A549 (cell line): ENCODE measurements around the gene NDUFAF5. TPM values are rescaled to one million over a fixed set of nuclear protein-coding genes. Genes with fewer than 3 reads are reported as not detected.

ENCODE experiments used
- ATAC-seq, 2 experiments: fragments of 200-7000 bp in 1 of 2; fragments of >200 bp in 1 of 2; cut with Nextera tagmentation in 1 of 2; cut with Tn5 transposase in 1 of 2; 3 replicates each; pipeline versions ENCODE4 v1.8.0 to v1.9.1; 2018 to 2020; ENCODE audit warnings: mild to moderate bottlenecking in 1 of 2, moderate library complexity in 1 of 2
- CTCF ChIA-PET: fragments of 300-600 bp; sonication (Branson Sonifier 250); formaldehyde crosslinking; extraction: SDS; loops from one replicate; lab custom pipeline; 2021; ENCODE audit warnings: antibody characterized with exemption, inconsistent platforms; lab: Yijun Ruan, JAX
- POLR2A ChIA-PET: fragments of 350-600 bp; formaldehyde crosslinking; extraction: SDS; loops from one replicate; lab custom pipeline; 2021; ENCODE audit warnings: antibody characterized with exemption, inconsistent platforms; lab: Yijun Ruan, JAX
- DNase-seq, 2 experiments: peaks; one replicate each; pipeline versions ENCODE4 v3.0.0 to v3.0.0-alpha.2; 2011 to 2016; ENCODE audit warnings: low read depth in 1 of 2, low spot score in 1 of 2
- FAIRE-seq: peaks from 2 replicates; lab custom pipeline; 2011; peaks lifted over from hg19 to GRCh38; lab: Jason Lieb, UNC
- H3K27ac ChIP-seq, 2 experiments: fragments of >200 bp; sonication (Bioruptor Twin); formaldehyde crosslinking; 3 replicates each; pipeline ENCODE4 v1.5.1; 2016 to 2017
- H3K4me1 ChIP-seq: fragments of >200 bp; sonication (Bioruptor Twin); formaldehyde crosslinking; 3 replicates; pipeline ENCODE4 v1.6.1; 2016
- H3K4me2 ChIP-seq: fragments of >200 bp; sonication (Bioruptor Twin); formaldehyde crosslinking; 3 replicates; pipeline ENCODE4 v1.6.1; 2016
- H3K4me3 ChIP-seq: fragments of >200 bp; sonication (Bioruptor Twin); formaldehyde crosslinking; 3 replicates; pipeline ENCODE4 v1.5.1; 2016
- H3K9me3 ChIP-seq: fragments of >200 bp; sonication (Bioruptor Twin); formaldehyde crosslinking; 3 replicates; pipeline ENCODE4 v1.6.1; 2016
- CBX2 ChIP-seq: fragments of 200-600 bp; sonication (generic); IDR thresholded peaks from 2 replicates; pipeline ENCODE4 v1.6.1; 2016; ENCODE audit warnings: low read depth, mild to moderate bottlenecking, borderline replicate concordance
- EP300 ChIP-seq, 2 experiments: fragments of >200 bp; sonication (Bioruptor Twin); formaldehyde crosslinking; IDR thresholded peaks; 2 replicates in 1 of 2; 3 replicates in 1 of 2; pipeline ENCODE4 v1.6.1; 2016 to 2017
- FOSL2 ChIP-seq, 2 experiments: fragments of 450-650 bp in 1 of 2; fragments of >200 bp in 1 of 2; sonication (Bioruptor Twin) in 1 of 2; formaldehyde crosslinking; IDR thresholded peaks; 2 replicates each; pipeline versions ENCODE4 v1.5.0 to v1.6.1; 2016 to 2020; ENCODE audit warnings: mild to moderate bottlenecking in 1 of 2, moderate library complexity in 1 of 2
- GATA3 ChIP-seq: IDR thresholded peaks from 2 replicates; pipeline ENCODE4 v1.6.1; 2012; ENCODE audit warnings: borderline replicate concordance
- HDAC2 ChIP-seq: fragments of 200-600 bp; sonication (generic); IDR thresholded peaks from 2 replicates; pipeline ENCODE4 v1.6.1; 2016
- HEYL ChIP-seq: fragments of 250-450 bp; sonication (Bioruptor Pico); IDR thresholded peaks from 2 replicates; pipeline ENCODE4 v1.8.0; 2021; ENCODE audit warnings: mild to moderate bottlenecking, moderate library complexity
- HOXB13 ChIP-seq: fragments of 250-450 bp; sonication (Bioruptor Pico); IDR thresholded peaks from 2 replicates; pipeline ENCODE4 v1.5.0; 2020; ENCODE audit warnings: low read depth, mild to moderate bottlenecking, moderate library complexity
- MAZ ChIP-seq: fragments of 150-350 bp; IDR thresholded peaks from 2 replicates; pipeline ENCODE4 v1.6.1; 2014; ENCODE audit warnings: antibody characterized with exemption, low read depth, low read length, borderline replicate concordance
- MYC ChIP-seq: IDR thresholded peaks from 2 replicates; pipeline ENCODE4 v1.6.1; 2012; ENCODE audit warnings: mild to moderate bottlenecking, inconsistent platforms, low read length, improper control_type of control experiment, borderline replicate concordance
- NR3C1 ChIP-seq: fragments of >200 bp; sonication (Bioruptor Twin); formaldehyde crosslinking; IDR thresholded peaks from 3 replicates; pipeline ENCODE4 v1.6.1; 2017
- POLR2A ChIP-seq: IDR thresholded peaks from 2 replicates; pipeline ENCODE4 v1.6.1; 2012; ENCODE audit warnings: mild to moderate bottlenecking, low read length
- RAD21 ChIP-seq, 2 experiments: fragments of >200 bp in 1 of 2; sonication (Bioruptor Twin) in 1 of 2; formaldehyde crosslinking in 1 of 2; IDR thresholded peaks in 1 of 2; conservative IDR thresholded peaks in 1 of 2; 2 replicates in 1 of 2; 3 replicates in 1 of 2; pipeline ENCODE4 v1.6.1; 2012 to 2018; ENCODE audit warnings: inconsistent platforms in 1 of 2
- RCOR1 ChIP-seq: fragments of 150-350 bp; IDR thresholded peaks from 2 replicates; pipeline ENCODE4 v1.6.1; 2014; ENCODE audit warnings: antibody characterized with exemption, low read length, low read depth
- RFX5 ChIP-seq: fragments of 450-650 bp; IDR thresholded peaks from 2 replicates; pipeline ENCODE4 v1.7.1; 2014; ENCODE audit warnings: antibody characterized with exemption, mild to moderate bottlenecking, moderate library complexity
- SMC3 ChIP-seq: fragments of >200 bp; sonication (Bioruptor Twin); formaldehyde crosslinking; IDR thresholded peaks from 3 replicates; pipeline ENCODE4 v1.6.1; 2018; ENCODE audit warnings: inconsistent platforms
- SREBF2 ChIP-seq: fragments of 450-650 bp; IDR thresholded peaks from 2 replicates; pipeline ENCODE4 v1.6.1; 2014; ENCODE audit warnings: mild to moderate bottlenecking, moderate library complexity
- TP53 ChIP-seq: fragments of 250-450 bp; sonication (Bioruptor Pico); IDR thresholded peaks from 2 replicates; pipeline ENCODE4 v1.5.0; 2021; ENCODE audit warnings: mild to moderate bottlenecking, moderate library complexity
- ZFP36 ChIP-seq: fragments of 450-650 bp; IDR thresholded peaks from 2 replicates; pipeline ENCODE4 v1.6.1; 2014; ENCODE audit warnings: borderline replicate concordance; ENCODE audit not compliant: partially characterized antibody
- ZNF302 ChIP-seq: fragments of 250-450 bp; sonication (Bioruptor Pico); IDR thresholded peaks from 2 replicates; pipeline ENCODE4 v1.9.0; 2021; ENCODE audit warnings: inconsistent platforms, mild to moderate bottlenecking, moderate library complexity
- WGBS: methylation state at CpG from one replicate; pipeline ENCODE4 v1.1.6; 2017; ENCODE audit errors: missing lambda C conversion rate; 5-methylcytosine and 5-hydroxymethylcytosine counted together
- polyA plus RNA-seq, 4 experiments: library from polyadenylated mRNA; depleted of rRNA in 3 of 4; stranded (reverse); fragments of >200 nt; fragmentation: RNase III in 1 of 4; extraction: RNeasy Plus Mini Kit Qiagen cat#74134 plus additional on column Dnase treatment in 1 of 4; gene quantifications; 2 replicates in 3 of 4; 3 replicates in 1 of 4; pipeline ENCODE4 v1.2.3, GENCODE V29; 2011 to 2017
- TF ChIP-seq, protein P1 (sequence below): IDR thresholded peaks from 2 replicates; pipeline ENCODE4 v1.6.1; 2012
- TF ChIP-seq, protein P2 (sequence below): IDR thresholded peaks from 2 replicates; pipeline ENCODE4 v1.6.1; 2012; ENCODE audit warnings: low read depth, borderline replicate concordance

Gene NDUFAF5
- polyA plus RNA-seq, 2 of the 4 experiments (the other 2 are of a cell fraction) = 29.2 to 53.5 TPM

- TF ChIP-seq RFX5 = no peak
- TF ChIP-seq, protein P1, sequence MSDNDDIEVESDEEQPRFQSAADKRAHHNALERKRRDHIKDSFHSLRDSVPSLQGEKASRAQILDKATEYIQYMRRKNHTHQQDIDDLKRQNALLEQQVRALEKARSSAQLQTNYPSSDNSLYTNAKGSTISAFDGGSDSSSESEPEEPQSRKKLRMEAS = no peak
- no peak for TF ChIP-seq MAZ
- TF ChIP-seq CBX2 = no peak
- TF ChIP-seq EP300 (IDR thresholded peaks at IDR 0.05) = no peak
- TF ChIP-seq MYC = no peak
- TF ChIP-seq GATA3 = no peak
- TF ChIP-seq, all 56 proteins: peak for 0
- ATAC-seq = no peak
- peaks cover 15% of the 10 kb centered on the region for H3K9me3 ChIP-seq
- 93% methylated on average over 3 of the region's 3 CpGs for WGBS
- POLR2A ChIA-PET = no interaction called here
- H3K27ac ChIP-seq = no peak overlapping the region
- peak; percentile 90 for FAIRE-seq
- no peak overlapping the region for H3K4me2 ChIP-seq
- no peak overlapping the region for H3K4me3 ChIP-seq
- CTCF ChIA-PET = interaction anchor here (1.3 kb wide), 1 partner anchor 16 kb away, joined by 4 read pairs; no protein-coding TSS in a partner anchor
- no peaks in the 10 kb centered on the region for H3K4me1 ChIP-seq
- no peak for DNase-seq
These were observed 44.8 kb upstream of the NDUFAF5 start for GRCh38 chr20:13739731-13740649.

DNA sequence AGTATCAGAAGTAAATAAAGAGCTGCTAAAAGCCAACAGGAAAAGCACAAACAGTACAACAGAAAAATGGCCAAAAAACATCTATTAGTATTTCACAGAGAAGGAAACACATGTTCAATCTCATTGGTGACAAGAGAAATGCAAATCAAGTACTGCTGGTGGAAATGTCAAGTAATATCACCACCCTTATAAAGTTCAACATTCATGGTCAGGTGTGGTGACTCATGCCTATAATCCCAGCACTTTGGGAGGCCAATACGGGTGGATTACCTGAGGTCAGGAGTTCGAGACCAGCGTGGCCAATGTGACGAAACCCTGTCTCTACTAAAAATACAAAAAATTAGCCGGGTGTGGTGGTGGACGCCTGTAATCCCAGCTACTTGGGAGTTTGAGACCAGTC is 42.9 kb upstream of the NDUFAF5 start:
- Histone ChIP-seq H3K4me3 (no peak overlapping the region), H3K9me3 (peaks cover 15% of the 10 kb centered on the region), H3K4me2 (no peak overlapping the region), H3K27ac (peak overlapping the region in 1 of 2 experiments; percentile 48; a peak in 1 of 6 replicates), H3K4me1 (no peaks in the 10 kb centered on the region)
- TF ChIP-seq FOSL2 (IDR thresholded peaks at IDR 0.05) (no peak), FOSL2 (CRISPR knock-in tag; IDR thresholded peaks at IDR 0.05) (peak; percentile 32), NR3C1 (no peak), SREBF2 (no peak)
- TF ChIP-seq, protein P2, sequence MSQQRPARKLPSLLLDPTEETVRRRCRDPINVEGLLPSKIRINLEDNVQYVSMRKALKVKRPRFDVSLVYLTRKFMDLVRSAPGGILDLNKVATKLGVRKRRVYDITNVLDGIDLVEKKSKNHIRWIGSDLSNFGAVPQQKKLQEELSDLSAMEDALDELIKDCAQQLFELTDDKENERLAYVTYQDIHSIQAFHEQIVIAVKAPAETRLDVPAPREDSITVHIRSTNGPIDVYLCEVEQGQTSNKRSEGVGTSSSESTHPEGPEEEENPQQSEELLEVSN = no peak
- FAIRE-seq = no peak
- ATAC-seq = no peak
- WGBS = 94% methylated on average over 6 of the region's 6 CpGs
- no peak for DNase-seq
- POLR2A ChIA-PET = no interaction called here
- CTCF ChIA-PET = interaction anchor here (1.1 kb wide), 1 partner anchor 20 kb away, joined by 3 read pairs; no protein-coding TSS in a partner anchor

DNA sequence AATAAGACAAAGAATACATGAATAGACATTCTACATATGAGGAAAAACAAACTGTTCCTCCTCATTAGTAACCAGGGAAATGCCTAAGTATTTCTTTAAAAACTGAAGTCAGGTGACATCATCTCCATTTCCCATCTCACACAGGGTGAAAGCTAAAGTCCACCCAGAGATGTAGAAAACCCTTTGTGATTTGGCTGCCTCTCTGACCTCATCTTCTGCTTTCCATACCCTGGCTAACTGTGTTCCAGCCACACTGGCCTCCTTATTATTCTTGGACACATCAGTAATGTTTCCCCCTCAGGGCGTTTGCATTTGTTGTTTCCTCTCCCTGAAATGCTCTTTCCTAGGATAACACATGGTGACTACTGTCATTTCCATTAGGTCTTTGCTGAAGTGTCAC is 40.5 kb upstream of the NDUFAF5 start:
- 56% methylated on average over 1 of the region's 1 CpG for WGBS

DNA sequence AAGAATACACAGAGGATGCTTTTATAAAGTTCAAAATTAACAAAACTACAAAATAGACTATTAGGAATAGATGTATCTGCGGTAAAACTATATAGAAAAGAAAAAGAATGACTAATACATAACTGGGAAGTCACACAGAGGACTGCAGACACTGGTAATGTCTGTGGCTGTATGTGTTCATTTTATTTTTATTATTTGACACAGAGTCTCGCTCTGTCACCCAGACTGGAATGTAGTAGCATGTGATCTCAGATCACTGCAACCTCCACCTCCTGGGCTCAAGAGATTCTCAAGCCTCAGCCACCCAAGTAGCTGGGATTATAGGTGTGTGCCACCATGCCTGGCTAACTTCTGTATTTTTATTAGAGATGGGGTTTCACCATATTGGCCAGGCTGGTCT is 39.0 kb upstream of the NDUFAF5 start:
- POLR2A ChIA-PET = interaction anchor here (1.1 kb wide), 1 partner anchor 39 kb away, joined by 3 read pairs; the partner anchor contains the start of genes ESF1 and NDUFAF5
- Histone ChIP-seq H3K4me3 (no peak overlapping the region), H3K27ac (no peak overlapping the region), H3K9me3 (peaks cover 11% of the 10 kb centered on the region), H3K4me1 (no peaks in the 10 kb centered on the region), H3K4me2 (no peak overlapping the region)
- ATAC-seq = no peak
- DNase-seq = no peak
- WGBS = 89% methylated on average over 2 of the region's 2 CpGs
- CTCF ChIA-PET = interaction anchor here (0.6 kb wide), 2 partner anchors 776 to 1465 kb away, joined by 3 to 4 read pairs; no protein-coding TSS in a partner anchor
- no peak for FAIRE-seq
- no peak for TF ChIP-seq HEYL
- TF ChIP-seq ZFP36 = no peak
- no peak for TF ChIP-seq HOXB13 (CRISPR knock-in tag)
- no peak for TF ChIP-seq POLR2A
- no peak for TF ChIP-seq TP53 (CRISPR knock-in tag)
- TF ChIP-seq CBX2 = no peak
- no peak for TF ChIP-seq HDAC2
- TF ChIP-seq, protein P2 = no peak
- TF ChIP-seq SMC3 = no peak
- no peak for TF ChIP-seq MYC
- TF ChIP-seq RAD21 (conservative IDR thresholded peaks at IDR 0.05 in 1 of 2, IDR thresholded peaks at IDR 0.05 in 1 of 2) = no peak

More for the DNA sequence above, 40.5 kb upstream of the NDUFAF5 start:
- ChIA-PET CTCF (interaction anchor here (0.7 to 1.3 kb wide), 2 partner anchors 18 to 28 kb away, joined by 3 read pairs; no protein-coding TSS in a partner anchor), POLR2A (no interaction called here)
- ATAC-seq = 0 out of 6 replicates have a peak, but pooled peaks of 1 of the 2 experiments have one; percentile 30
- Histone ChIP-seq H3K4me2 (no peak overlapping the region), H3K4me1 (no peaks in the 10 kb centered on the region), H3K4me3 (no peak overlapping the region), H3K9me3 (peaks cover 15% of the 10 kb centered on the region), H3K27ac (no peak overlapping the region)
- no peak for TF ChIP-seq ZNF302 (CRISPR knock-in tag)
- no peak for TF ChIP-seq RCOR1
- FAIRE-seq = peak; percentile 65
- DNase-seq = no peak
